ENCODE measurements around the gene ARID1A.

ARID1A gene

DNA sequence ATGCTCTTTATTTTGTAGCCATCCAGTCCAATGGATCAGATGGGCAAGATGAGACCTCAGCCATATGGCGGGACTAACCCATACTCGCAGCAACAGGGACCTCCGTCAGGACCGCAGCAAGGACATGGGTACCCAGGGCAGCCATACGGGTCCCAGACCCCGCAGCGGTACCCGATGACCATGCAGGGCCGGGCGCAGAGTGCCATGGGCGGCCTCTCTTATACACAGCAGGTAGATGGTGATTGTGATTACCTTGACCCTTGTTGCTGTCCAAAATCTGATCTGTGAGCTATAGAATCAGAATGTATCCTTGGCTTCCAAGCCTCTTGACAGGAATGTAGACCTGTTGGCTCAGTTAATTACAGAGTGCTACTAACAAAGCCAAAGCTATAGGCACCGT lies 33.8 kb downstream of the ARID1A start:
- no peak for DNase-seq

DNA sequence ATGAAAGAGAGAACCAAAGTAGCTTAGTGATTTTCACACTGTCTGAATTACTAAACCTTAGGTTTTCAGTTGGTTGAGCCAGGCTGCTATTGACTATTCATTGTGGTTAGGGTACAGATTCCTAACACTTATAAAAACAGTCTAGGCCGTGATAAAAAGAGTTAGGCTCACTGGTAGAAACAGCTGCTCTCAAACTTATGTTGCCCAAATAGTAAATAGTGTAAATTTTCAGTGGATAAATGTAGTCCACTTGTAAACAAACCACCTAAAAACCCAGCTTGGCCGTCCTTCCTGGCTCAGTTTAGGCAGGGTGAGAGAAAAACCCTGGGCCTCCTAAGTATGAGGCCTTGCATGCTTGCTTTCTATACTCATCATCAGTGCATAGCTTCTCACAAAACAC lies 34.9 kb downstream of the ARID1A start:
- DNase-seq = no peak

DNA sequence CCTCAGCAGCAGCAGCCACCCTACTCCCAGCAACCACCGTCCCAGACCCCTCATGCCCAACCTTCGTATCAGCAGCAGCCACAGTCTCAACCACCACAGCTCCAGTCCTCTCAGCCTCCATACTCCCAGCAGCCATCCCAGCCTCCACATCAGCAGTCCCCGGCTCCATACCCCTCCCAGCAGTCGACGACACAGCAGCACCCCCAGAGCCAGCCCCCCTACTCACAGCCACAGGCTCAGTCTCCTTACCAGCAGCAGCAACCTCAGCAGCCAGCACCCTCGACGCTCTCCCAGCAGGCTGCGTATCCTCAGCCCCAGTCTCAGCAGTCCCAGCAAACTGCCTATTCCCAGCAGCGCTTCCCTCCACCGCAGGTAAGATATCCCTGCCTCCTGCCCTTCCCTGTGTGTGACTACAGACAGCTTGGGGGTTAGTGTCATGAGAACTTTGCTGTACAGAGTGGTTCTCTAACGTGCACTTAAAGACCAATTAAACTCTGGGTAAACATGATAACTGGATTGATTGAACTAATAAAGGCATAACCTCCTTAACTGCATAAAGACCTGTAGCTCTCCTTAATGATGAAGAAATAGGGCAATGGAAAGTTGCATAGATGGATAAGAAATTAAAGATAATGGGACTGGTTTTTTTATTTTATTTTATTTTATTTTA lies 35.6 kb downstream of the ARID1A start:
- no peak for DNase-seq

DNA sequence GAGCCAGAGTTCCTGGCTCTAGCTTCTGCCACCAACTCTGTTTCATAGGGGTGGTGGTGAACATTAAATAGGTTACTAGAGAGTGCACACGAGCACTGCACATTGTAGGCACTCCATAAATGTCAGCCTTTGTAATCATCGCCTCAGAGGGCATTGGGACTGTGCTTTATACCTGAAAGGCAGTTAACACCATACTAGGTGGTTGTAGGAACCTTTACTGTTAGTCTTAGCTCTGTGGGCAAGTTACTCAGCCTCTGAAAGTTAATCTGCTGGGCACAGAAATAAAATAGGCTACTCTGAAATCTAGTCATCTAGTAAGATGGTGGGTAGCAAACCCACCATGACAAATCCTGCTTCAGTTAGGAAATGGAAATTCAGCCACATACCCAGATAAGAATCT lies 37.6 kb downstream of the ARID1A start:
- DNase-seq = no peak

DNA sequence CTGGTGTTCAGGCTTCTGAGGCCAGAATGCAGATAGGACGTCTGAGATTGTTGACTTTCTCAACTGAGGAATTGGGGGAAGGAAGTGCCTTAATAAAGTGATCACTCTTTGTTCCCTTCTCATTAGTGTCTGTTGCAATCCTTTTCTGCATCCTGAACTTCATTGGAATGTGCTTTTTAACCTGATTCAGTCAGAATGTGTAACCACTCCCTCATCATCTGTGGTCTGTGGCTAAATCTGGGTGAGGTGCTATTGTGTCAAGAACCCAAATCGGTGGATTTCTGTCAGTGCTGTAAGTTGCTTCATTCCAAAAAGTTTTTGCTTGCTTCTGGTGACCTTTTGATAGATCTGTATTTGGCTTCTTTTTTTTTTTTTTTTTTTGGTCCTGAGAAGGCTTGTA lies 38.2 kb downstream of the ARID1A start:
- no peak for DNase-seq

DNA sequence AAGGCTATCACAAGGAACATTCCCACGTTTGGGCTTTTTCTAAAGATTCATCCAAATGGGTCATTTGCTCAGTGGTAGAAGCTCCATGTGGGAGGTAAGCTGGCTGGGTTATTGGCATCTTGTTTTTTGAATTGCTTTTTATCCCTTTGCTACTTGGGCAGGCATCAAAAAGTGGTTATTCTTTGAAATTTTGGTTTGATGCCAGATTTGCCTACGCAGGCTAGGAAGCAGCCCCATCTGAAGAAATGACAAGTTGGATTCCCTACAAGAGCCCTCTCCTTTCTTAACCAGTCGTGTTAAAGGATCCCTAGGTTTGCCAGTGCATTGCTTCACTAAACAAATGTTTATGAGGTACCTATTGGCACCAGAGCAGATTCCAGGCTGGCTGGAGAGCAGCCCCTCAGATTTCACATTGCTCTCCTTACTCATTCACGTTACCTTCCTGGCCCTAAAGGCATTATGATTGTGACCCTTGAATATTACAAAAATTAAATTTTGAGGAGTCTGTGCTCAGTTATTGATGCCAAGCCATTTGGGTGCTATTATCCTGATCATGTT lies 38.8 kb downstream of the ARID1A start:
- no peak for DNase-seq

DNA sequence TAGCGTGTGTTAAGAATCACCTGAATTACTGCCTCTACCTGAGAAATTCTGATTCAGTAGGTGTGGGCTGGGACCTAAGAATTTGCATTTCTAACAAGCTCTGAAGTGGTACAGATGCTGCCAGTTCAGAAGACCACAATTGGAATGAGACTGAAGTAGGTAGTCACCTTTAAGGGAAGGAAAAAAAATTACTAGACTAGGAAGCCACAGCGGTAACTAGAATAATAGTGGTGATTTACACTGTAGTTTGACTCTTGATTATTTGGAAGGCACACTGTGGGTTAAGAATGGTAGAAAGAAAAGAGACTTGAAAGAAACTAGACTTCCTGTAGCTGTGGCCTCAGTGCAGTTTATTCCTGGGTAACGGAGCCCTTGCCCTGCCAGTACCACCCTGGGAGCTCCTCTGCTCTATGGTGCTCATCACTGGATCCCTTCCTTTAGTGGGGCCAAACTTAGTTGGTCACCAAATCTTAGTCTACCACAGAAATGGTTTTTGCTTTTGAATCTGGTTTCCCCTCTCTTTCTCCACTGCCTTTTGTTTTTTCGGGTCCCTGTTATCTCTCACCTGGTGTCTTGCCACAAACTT lies 43.6 kb downstream of the ARID1A start:
- DNase-seq = no peak

DNA sequence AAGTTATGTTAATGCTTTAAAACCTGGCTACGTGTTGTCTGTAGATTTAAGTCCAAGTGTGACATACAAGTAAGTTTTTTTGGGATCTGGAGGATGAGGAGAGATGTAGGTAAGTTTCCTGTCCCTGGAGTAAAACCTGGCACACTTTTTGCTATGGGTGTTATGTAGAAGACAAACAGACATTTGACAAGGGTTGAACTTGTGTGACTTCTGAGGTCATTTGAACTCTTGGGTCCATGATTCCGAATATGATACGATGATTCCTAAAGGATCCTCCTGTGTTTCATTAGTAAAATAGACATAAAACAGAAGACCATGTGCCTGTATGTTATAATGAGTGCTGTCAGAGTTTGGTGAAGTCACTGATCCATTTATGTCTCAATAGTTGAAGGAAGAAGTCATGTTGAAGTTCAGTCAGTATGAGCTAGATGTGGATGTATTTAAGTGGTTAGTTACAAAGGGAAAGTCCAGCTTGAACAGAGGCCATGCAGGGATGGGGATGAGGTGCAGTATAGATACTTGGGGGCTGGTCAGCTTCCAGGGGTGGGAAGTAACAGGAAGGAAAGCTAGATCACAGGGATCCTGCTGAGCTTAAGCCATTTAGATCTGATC lies 44.3 kb downstream of the ARID1A start:
- no peak for DNase-seq

DNA sequence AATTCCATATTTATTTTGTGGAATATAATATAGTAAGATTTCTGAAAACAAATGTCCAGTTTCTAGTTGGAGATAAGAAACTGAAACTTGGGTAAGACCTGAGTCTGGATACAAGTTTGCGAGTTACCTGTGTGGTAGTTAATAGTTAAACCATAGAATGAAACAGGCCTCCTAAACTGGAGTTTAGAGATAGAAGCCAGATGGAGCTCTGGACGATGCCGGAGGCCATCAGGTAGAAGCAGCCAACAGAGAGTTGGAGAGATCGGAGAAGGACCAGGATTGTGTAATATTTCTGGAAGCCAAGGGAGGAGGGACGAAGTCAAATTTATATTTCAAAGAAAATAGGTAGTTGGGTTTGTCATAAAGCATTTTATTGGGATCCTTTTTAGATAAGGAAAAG lies 45.1 kb downstream of the ARID1A start:
- no peak for DNase-seq

DNA sequence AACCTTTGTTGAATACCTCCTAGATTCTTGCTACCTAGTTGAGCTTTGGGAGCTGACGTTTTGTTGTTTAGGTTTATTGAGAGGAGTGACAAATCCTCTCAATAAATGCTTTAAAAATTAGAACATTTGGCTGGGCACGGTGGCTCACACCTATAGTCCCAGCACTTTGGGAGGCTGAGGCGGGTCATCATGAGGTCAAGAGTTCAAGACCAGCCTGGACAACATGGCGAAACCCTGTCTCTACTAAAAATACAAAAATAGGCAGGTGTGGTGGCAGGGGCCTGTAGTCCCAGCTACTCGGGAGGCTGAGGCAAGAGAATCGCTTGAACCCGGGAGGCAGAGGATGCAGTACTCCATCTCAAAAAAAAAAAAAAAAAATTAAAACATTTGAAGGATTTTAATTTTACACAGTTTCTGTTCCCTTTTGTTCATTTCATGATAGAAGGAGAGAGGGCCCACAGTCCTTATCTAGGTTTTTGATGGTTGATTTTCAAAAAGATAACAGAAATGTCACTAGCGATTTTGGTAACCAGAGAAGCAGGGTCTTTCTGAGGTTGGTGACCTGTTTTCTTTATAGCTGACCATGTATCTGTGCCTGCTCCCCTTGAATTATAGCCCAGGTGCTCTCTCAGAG lies 47.7 kb downstream of the ARID1A start:
- no peak for DNase-seq

DNA sequence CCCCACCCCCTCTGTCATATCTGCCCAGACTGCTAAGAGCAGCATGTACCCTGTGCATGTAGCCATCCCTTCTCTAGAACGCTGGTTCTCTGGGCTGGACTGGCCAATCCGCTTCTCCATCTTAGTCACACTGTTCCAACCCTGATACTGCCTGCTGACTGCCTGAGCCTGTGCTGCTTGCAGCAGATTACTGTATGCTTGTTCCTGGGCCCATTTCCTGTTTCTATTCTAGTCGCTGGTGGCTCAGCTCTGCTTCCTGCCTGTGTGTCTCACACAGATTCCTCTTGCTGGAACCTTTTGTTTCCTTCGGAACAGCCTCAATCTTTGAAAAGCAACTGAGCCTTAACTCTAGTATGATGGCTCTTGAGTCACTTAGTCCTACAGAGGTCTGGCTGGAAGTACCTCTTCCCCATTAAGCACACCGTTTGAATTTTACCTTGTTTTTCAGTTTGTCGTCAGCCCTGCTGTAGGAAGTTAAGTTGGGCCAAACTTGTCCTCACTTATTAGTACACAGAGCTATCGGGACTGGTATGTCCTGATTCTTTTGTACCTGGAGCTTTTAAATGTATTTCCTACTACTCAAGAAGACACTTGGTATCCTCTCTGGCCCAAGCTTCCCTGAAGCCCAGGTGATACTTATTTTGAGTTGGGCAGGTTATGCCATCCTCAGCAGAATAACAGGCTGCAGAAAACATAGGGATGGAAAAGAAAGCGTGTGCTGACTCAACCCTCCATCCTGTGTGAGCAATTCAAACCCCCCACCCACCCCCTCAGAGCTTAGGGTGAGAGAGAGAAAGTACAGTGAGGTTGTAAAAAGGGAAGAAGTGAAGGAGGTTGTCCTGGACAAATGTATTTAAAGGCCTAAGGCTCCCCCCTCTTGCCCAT lies 48.5 kb downstream of the ARID1A start:
- no peak for DNase-seq

DNA sequence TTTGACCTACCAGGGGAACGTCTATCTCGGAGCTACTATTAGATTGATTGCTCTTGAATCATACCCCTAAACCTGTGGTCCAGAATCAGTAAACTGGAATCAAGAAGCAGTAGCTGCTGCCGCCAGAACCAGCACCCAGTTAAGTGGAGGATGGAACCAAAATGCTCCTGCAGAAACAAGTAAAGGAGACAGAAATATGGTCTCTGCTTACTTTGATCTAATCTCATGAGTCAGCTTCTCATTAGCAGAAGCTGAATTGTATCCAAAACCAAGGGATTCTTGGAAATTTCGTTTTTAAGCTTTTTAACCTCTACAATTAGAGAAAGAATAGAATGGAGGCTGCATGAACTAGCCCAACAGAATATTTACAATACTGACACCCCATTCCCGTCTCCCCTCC lies 49.4 kb downstream of the ARID1A start:
- no peak for DNase-seq

DNA sequence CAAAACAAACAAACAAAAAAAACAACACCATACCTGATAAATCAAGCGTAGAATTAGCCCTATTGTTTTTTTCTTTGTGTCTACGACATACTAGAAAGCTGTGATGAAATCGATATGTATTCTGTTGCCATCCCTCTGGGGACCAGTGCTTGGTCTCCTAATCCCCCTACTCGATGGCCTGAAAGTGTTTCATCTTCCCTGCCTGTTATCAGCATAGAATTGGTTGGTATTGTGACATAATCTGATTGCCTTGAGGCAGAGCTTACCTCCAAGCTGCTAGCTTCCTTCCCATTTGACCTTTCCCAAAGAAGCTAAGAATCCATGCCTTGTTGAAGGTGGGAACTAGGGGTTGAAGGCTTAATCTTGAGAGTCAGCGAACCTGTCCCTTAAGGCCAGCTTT lies 51.2 kb downstream of the ARID1A start:
- no peak for DNase-seq

DNA sequence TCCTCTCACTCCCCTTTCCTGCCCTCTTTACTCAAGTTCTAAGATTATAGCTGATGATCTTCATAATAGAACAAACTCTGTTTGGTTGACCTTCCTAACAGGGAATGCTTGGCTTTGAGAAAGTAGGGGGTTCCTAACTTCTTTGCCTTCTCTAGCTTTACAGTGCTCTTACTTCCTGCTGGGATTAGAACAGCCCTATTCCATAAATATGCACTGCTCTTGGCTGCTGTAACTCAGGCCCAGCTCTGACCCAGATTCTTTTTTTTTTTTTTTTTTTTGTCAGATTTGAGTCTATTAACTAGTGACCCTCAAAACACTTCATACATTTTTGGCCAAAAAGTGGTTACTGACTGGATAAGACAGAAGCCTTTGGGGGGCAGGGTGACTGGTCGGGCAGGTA lies 52.5 kb downstream of the ARID1A start:
- no peak for DNase-seq

DNA sequence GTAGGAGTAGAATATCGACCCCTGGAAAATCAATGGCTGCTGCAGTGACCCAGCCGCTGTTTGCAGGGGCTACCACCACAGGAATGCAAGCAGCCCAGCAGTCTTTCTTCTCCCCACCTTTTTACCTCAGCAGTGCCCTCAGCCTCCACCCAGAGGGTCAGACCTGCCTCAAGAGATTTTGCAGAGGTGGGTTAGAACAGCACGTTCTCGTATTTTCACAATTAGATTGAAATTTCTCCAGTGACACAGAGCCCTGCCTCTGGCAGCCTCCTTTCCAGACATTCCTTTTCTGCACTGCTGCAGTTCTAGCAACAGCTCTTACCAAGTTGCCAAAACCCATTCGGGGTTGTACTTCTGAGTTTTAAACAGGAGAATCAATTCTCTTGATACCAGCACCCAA lies 53.6 kb downstream of the ARID1A start:
- DNase-seq = no peak

DNA sequence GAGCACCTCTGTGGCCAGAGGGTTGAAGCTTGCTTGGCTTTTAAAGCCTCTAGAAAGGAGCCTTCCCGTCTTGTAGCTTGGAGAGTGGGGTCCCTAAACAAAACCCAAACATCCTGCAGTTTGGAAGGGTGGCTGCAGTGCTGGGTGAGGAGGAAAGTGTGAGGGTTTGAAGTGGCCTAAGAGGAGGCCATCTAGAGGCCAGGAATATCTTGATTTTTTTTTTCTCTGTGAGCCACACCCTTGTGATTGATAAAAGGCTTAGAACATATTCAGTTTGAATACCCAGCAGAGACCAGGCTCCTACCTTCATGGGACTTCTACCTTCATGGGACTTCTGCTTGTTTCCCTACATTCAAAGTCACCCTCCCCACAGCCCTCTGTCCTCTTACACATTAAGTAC lies 54.6 kb downstream of the ARID1A start:
- DNase-seq = no peak

DNA sequence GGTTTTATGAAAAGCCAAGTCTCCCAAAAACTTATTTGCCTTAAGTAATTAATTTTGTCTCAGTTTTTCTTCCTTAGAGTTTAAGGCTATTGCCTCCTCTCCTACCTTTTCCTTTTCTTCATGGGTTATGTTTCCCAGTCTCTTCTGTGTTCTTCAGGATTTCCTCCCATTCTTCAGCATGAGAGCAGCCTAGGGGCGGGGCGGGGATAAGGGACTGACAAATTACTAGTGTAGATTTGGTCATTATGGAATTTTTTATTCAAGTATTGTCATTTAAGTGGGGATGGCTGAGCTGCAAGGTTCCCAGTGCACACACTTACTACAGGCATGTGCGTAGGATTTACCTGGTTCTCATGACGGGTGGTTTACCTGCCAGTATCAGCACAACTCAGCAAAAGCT lies 56.7 kb downstream of the ARID1A start:
- DNase-seq = no peak

DNA sequence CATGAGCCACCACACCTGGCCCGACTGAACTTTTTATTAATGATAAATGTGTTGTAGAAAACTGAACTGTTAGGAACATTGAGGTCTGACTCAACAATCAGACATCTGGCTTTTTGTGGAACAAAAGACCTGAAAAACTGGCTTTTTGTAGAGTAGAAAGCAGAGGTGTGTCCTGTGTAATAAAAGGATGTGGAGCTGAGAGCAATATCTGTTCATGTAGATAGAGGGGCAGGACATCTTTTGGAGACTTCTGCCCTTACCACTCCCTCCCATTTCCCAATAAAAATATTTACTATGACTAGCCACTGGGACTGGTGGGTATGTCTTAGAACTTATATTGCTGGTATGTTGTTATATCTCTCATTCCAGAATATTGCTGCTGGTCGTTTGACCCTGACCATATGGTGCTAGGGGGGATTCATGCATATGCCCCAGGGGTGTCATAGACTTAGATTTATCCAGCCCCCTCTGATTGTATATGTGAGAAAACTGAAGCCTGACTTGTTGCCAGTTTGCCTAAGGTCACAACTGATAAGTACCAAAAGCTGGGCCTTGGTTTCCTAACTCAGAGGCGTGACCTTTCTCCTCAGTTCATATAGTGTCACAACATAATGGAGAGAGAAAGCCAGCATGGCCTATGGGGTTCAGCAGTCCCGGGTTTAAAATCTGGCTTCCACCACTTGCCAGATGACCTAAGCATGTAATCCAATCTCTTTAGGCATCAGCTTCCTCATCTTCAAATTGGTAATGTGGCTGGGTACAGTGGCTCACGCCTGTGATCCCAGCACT lies 58.5 kb downstream of the ARID1A start:
- DNase-seq = no peak

DNA sequence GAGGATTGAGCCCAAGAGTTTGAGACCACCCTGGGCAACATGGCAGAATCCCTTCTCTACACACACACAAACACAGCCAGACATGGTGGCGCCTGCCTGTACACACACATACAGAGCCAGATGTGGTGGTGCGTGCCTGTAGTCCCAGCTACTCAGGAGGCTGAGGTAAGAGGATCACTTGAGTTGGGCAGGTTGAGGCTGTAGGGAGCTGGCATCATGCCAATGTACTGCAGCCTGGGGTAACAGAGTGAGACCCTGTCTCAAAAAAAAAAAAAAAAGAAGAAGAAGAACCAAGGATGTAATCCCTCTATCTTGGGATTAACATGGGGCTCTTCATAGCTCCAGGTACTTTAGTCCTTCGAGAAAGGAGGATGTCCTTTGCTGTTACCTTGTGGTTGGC lies 62.5 kb downstream of the ARID1A start:
- DNase-seq = no peak

DNA sequence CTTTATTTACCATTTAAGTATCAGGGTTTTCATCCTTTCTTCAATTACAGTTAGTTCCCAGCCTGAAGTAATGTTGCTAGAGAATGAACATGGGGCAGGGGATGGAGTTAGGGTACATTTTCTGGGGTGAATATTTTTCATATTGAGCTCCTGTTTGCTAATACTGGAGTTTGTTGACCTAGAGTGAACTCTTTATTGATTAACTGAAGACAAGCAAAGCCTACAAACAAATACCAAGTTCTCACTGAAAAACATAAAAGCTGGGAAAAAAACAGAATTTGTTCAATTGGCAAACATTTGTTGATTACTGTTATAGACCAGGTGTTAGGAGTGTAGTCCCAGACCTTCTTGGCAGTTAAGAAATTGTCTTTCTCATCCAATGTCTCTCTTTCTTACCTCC lies 63.7 kb downstream of the ARID1A start:
- DNase-seq = no peak

DNA sequence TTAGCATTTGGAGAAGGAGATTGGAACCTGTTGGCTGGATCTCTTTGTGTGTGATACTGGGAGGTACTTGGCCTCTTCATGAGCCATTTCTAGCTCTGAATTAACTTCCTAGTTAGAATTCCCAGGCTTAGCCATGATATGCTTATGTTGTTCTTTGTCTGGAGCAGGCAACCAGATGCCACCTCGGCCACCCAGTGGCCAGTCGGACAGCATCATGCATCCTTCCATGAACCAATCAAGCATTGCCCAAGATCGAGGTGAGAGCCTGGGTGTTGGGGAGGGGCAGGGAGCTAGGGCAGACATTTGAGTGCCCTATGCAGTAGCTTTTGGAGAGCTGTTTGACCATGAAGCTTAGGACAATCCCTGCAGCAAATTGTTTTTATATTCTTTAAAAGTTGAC lies 65.4 kb downstream of the ARID1A start:
- DNase-seq = no peak

DNA sequence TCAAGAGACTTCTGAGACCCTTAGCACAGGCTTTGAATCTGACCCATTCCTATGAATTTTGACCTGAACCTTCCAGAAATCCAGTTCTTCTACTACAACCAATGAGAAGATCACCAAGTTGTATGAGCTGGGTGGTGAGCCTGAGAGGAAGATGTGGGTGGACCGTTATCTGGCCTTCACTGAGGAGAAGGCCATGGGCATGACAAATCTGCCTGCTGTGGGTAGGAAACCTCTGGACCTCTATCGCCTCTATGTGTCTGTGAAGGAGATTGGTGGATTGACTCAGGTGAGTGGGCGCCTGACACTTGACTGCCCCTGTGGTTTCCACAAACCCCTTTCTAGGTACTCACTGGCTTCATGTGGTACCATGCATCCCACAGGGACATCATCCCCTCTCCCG lies 71.9 kb downstream of the ARID1A start:
- no peak for DNase-seq
